Endothelial cell of umbilical vein (primary cell): Measurements from ENCODE around the gene TECTB. TPM values are rescaled to one million over a fixed set of nuclear protein-coding genes. Genes with fewer than 3 reads are reported as not detected.

Experiments
- BruUV-seq: library from RNA; stranded (reverse); fragments of 400-500 nt; replicated peaks from 2 replicates; lab custom pipeline; 2021; lab: Mats Ljungman, UMichigan
- CTCF ChIA-PET: fragments of 300-600, 350-600 bp; sonication (Branson Sonifier 250); formaldehyde crosslinking; loops from one replicate; lab custom pipeline; 2021; ENCODE audit warnings: antibody characterized with exemption, inconsistent platforms; lab: Charles Lee
- POLR2A ChIA-PET: fragments of 300-600, 350-600 bp; sonication (Branson Sonifier 250); formaldehyde crosslinking; loops from one replicate; lab custom pipeline; 2021; ENCODE audit warnings: antibody characterized with exemption, inconsistent platforms; lab: Charles Lee
- DNase-seq: peaks from one replicate; pipeline ENCODE4 v3.0.0-alpha.2; 2011; ENCODE audit warnings: low read depth, low spot score
- FAIRE-seq: peaks from 2 replicates; lab custom pipeline; 2011; peaks lifted over from hg19 to GRCh38; lab: Jason Lieb, UNC
- H2AFZ ChIP-seq: 2 replicates; pipeline ENCODE4 v1.6.0; 2012; ENCODE audit warnings: low read depth, low read length, control low read depth, inconsistent platforms
- H3K27ac ChIP-seq: 2 replicates; pipeline ENCODE4 v1.5.1; 2011; ENCODE audit warnings: low read depth, mild to moderate bottlenecking, control low read depth, low read length, moderate library complexity; ENCODE audit not compliant: insufficient read depth
- H3K27me3 ChIP-seq, 2 experiments: 2 replicates each; pipeline versions ENCODE4 v1.6.0 to v1.6.1; 2011; ENCODE audit warnings: low read length in 2 of 2, mixed read lengths in 1 of 2; ENCODE audit not compliant: control insufficient read depth in 2 of 2, insufficient read depth in 2 of 2
- H3K36me3 ChIP-seq, 2 experiments: 2 replicates in 1 of 2; 3 replicates in 1 of 2; pipeline ENCODE4 v1.5.1; 2011; ENCODE audit warnings: low read length in 2 of 2, mild to moderate bottlenecking in 1 of 2, moderate library complexity in 1 of 2; ENCODE audit not compliant: control insufficient read depth in 2 of 2, insufficient read depth in 2 of 2; ENCODE audit errors: extremely low read depth in 1 of 2
- H3K4me1 ChIP-seq: 3 replicates; pipeline ENCODE4 v1.5.1; 2011; ENCODE audit warnings: mild to moderate bottlenecking, low read length; ENCODE audit not compliant: control insufficient read depth, insufficient read depth; ENCODE audit errors: extremely low read depth
- H3K4me2 ChIP-seq: 2 replicates; pipeline ENCODE4 v1.6.1; 2011; ENCODE audit warnings: low read length, control low read depth, mixed read lengths; ENCODE audit not compliant: insufficient read depth
- H3K4me3 ChIP-seq, 3 experiments: fragments of 200-600 bp in 1 of 3; sonication (generic), shearing (Covaris generic) in 1 of 3; replicated peaks in 1 of 3; 2 replicates each; pipeline ENCODE4 v1.5.1; 2011 to 2016; ENCODE audit warnings: control low read depth in 3 of 3, low read length in 3 of 3, mild to moderate bottlenecking in 2 of 3, inconsistent platforms in 1 of 3, low read depth in 1 of 3, moderate library complexity in 1 of 3; ENCODE audit not compliant: insufficient read depth in 1 of 3
- H3K79me2 ChIP-seq: 2 replicates; pipeline ENCODE4 v1.6.0; 2012; ENCODE audit warnings: low read length, inconsistent platforms; ENCODE audit not compliant: control insufficient read depth, insufficient read depth
- H3K9ac ChIP-seq: replicated peaks from 2 replicates; pipeline ENCODE3; 2011; ENCODE audit warnings: low read length, control low read depth; ENCODE audit not compliant: insufficient read depth; ENCODE audit errors: extremely low read depth
- H3K9me1 ChIP-seq: replicated peaks from 3 replicates; pipeline ENCODE4 v1.6.0; 2011; ENCODE audit warnings: mild to moderate bottlenecking, low read length; ENCODE audit not compliant: control insufficient read depth, insufficient read depth; ENCODE audit errors: extremely low read depth
- H3K9me3 ChIP-seq: replicated peaks from 2 replicates; pipeline ENCODE4 v1.5.1; 2012; ENCODE audit warnings: low read length, inconsistent platforms; ENCODE audit not compliant: control insufficient read depth, insufficient read depth
- H4K20me1 ChIP-seq: replicated peaks from 2 replicates; pipeline ENCODE3; 2011; ENCODE audit warnings: mild to moderate bottlenecking, low read length; ENCODE audit not compliant: control insufficient read depth, insufficient read depth; ENCODE audit errors: extremely low read depth
- FOS ChIP-seq: IDR thresholded peaks from 2 replicates; pipeline ENCODE4 v1.6.1; 2011; ENCODE audit warnings: mild to moderate bottlenecking, low read length, moderate library complexity, borderline replicate concordance; ENCODE audit not compliant: insufficient read depth
- JUN ChIP-seq: IDR thresholded peaks from 2 replicates; pipeline ENCODE4 v1.6.1; 2011; ENCODE audit warnings: borderline replicate concordance, low read depth; ENCODE audit not compliant: insufficient read length, insufficient read depth
- MYC ChIP-seq: IDR thresholded peaks from one replicate; pipeline ENCODE4 v1.6.1; 2011; ENCODE audit warnings: mild to moderate bottlenecking, low read depth, low read length
- POLR2AphosphoS5 ChIP-seq: IDR thresholded peaks from 2 replicates; pipeline ENCODE4 v1.6.1; 2012; ENCODE audit warnings: low read depth, mild to moderate bottlenecking, control low read depth, low read length, moderate library complexity; ENCODE audit not compliant: insufficient read depth
- dilution Hi-C: fragments of 300-500 bp; cut with MboI; formaldehyde crosslinking; loops from one replicate; pipeline ENCODE4 v1.15.0; 2019; ENCODE audit warnings: low sequenced_read_pairs; ENCODE audit not compliant: extremely low pct_ligation_motif_present
- intact Hi-C: fragments of 100-400 bp; cut with micrococcal nuclease; formaldehyde crosslinking; loops from one replicate; pipeline ENCODE4 v1.10.0; 2022
- polyA plus RNA-seq, 4 experiments: library from polyadenylated mRNA; depleted of rRNA in 3 of 4; stranded (reverse) in 3 of 4; unstranded in 1 of 4; fragments of >200 nt; gene quantifications; 2 replicates each; pipeline versions ENCODE4 v1.2.1 to v1.2.3, GENCODE V29; 2011 to 2012; ENCODE audit warnings: missing spikeins in 1 of 4
- total RNA-seq: library from RNA; stranded (reverse); gene quantifications from 2 replicates; pipeline ENCODE4 v1.2.3, GENCODE V29; 2021
- TF ChIP-seq, protein P1 (sequence below): IDR thresholded peaks from 2 replicates; pipeline ENCODE4 v1.6.1; 2011; ENCODE audit not compliant: insufficient read depth, insufficient read length
- TF ChIP-seq, protein P2 (sequence below), 2 donors: IDR thresholded peaks; 1 replicate in 1 of 2; 2 replicates in 1 of 2; pipeline ENCODE4 v1.5.1; 2011; ENCODE audit warnings: low read length in 2 of 2, mild to moderate bottlenecking in 2 of 2, moderate library complexity in 2 of 2, control low read depth in 1 of 2, inconsistent platforms in 1 of 2, low read depth in 1 of 2; ENCODE audit not compliant: insufficient read depth in 1 of 2; ENCODE audit errors: extremely low read depth in 1 of 2

Gene TECTB
- total and polyA plus RNA-seq, 2 donors (not counting 3 experiments of a cell fraction or from before 2014, with no cell fraction given) = not detected

DNA sequence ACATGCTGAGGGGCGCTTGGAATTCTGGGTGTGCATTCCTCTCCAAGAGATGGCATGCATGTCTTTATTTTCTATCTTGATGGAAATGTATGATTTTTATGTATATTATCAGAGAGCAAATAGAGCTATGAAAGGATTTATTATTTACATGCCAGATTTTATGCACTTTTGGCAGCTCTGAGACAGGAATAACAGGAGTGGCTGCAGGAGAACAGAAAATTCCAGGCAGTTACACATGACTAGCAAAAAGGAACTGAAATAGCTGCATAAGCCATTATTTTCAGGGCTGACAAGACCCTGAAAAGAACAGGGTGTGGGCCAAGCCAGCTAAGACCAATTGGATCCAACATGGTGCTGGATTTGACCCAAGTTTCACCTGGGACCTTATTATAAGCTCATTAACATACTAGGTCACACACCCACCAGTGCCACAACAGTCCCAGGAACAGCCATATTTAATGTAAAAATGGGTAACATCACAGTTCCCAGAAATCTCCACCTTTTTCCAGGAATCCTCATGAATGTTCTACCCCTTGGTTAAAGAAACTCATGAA is 47.5 kb downstream of the TECTB start:
- no peak overlapping the region for H3K4me2 ChIP-seq
- no TSS peak for BruUV-seq
- peaks cover 2 to 3% of the 10 kb centered on the region in 2 experiments for H3K27me3 ChIP-seq
- FAIRE-seq (no peak), DNase-seq (no peak)
- no peaks in the 10 kb centered on the region for H3K4me1 ChIP-seq
- H3K36me3 ChIP-seq = no peaks in the 10 kb centered on the region
- intact Hi-C loops (no loop called here), dilution Hi-C loops (no loop called here)
- ChIA-PET CTCF (interaction anchor here (1.0 to 1.9 kb wide), 3 partner anchors 9 to 141 kb away, joined by 3 to 12 read pairs (median 5); no protein-coding TSS in a partner anchor), POLR2A (no interaction called here)
- TF ChIP-seq, protein P1, sequence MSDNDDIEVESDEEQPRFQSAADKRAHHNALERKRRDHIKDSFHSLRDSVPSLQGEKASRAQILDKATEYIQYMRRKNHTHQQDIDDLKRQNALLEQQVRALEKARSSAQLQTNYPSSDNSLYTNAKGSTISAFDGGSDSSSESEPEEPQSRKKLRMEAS = no peak
- TF ChIP-seq JUN (no peak), MYC (no peak), POLR2AphosphoS5 (no peak), FOS (no peak)
- TF ChIP-seq, protein P2, sequence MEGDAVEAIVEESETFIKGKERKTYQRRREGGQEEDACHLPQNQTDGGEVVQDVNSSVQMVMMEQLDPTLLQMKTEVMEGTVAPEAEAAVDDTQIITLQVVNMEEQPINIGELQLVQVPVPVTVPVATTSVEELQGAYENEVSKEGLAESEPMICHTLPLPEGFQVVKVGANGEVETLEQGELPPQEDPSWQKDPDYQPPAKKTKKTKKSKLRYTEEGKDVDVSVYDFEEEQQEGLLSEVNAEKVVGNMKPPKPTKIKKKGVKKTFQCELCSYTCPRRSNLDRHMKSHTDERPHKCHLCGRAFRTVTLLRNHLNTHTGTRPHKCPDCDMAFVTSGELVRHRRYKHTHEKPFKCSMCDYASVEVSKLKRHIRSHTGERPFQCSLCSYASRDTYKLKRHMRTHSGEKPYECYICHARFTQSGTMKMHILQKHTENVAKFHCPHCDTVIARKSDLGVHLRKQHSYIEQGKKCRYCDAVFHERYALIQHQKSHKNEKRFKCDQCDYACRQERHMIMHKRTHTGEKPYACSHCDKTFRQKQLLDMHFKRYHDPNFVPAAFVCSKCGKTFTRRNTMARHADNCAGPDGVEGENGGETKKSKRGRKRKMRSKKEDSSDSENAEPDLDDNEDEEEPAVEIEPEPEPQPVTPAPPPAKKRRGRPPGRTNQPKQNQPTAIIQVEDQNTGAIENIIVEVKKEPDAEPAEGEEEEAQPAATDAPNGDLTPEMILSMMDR (IDR thresholded peaks at IDR 0.05; ENCODE audit: extremely low read depth in 1 of 2, insufficient read depth in 1 of 2, low read depth in 1 of 2, low read length in 2 of 2) = no peak
- H3K9me1 ChIP-seq = no peaks in the 10 kb centered on the region
- H3K9me3 ChIP-seq = no peaks in the 10 kb centered on the region
- no peaks in the 10 kb centered on the region for H4K20me1 ChIP-seq
- H3K79me2 ChIP-seq = no peaks in the 10 kb centered on the region
- H2AFZ ChIP-seq = no peak overlapping the region
- H3K9ac ChIP-seq = no peak overlapping the region
- H3K4me3 ChIP-seq = no peak overlapping the region
- no peak overlapping the region for H3K27ac ChIP-seq
